NCI-H1436 (cell line): ENCODE data around the gene LRCOL1.
"Not testable (repeated sequence)": the region's sequence is repeated elsewhere in the genome, so short reads cannot be mapped to it uniquely, and the experiment has no call there.

Source experiments
- DNase-seq: peaks from one replicate; lab custom pipeline; 2025; lab: John Stamatoyannopoulos, UW

Gene LRCOL1

DNA sequence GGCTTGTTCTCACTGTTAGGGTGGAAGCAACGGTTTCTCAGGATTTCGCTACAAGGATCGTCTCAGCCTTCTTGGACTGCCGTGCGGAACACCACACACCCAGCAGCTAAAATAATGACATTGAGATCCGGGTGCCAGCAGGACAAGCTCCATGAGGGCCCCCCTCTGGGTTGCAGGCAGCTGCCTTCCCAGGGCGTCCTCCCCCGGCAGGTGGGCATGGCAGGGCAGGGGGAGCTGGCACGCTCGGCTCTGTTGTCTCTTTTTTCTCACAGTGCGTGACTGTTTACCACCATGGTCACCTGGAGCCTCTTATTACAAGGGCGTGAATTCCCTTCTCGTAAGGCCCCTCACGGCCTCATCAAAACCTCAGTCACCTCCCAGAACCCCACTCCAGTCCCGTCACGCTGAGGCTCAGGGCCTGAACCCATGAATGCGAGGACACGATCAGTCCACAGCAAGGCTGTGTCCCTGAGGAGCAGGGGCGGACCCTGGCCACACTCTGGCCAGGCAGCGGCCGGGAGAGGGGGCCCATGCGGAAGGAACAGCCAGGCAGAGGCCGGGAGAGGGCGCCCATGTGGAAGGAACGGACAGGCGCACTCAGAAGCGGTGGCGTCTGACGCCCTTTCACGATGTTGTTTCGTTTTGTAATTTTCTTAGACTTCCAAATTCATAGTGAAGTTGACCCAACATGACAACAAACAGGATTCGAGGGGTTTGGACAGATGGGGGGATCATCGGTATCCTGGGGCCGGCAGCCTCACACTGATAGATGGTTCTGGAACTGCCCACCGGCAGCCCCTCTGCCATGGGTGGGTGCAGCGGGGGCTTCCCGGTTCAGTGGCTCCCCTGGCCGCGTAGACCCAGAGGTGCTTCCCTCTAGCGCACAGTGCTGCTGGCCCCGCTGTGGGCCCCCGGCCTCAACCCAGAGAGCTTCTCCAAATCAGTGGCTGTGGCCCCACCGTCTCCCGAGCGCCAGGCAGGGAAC, 10.0 kb downstream of the LRCOL1 start:
- peak; percentile 45 for DNase-seq

DNA sequence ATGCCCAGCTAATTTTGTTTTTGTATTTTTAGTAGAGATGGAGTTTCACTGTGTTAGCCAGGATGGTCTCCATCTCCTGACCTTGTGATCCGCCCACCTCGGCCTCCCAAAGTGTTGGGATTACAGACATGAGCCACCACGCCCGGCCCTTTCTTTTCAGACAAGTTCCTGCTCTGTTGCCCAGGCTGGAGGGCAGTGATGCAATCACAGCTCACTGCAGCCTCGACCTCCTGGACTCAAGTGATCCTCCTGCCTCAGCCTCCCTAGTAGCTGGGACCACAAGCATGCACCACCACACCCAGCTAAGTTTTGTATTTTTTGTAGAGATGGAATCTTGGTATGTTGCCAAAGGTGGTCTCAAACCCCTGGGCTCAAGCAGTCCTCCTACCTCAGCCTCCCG, 10.9 kb downstream of the LRCOL1 start:
- DNase-seq = not testable (repeated sequence)

DNA sequence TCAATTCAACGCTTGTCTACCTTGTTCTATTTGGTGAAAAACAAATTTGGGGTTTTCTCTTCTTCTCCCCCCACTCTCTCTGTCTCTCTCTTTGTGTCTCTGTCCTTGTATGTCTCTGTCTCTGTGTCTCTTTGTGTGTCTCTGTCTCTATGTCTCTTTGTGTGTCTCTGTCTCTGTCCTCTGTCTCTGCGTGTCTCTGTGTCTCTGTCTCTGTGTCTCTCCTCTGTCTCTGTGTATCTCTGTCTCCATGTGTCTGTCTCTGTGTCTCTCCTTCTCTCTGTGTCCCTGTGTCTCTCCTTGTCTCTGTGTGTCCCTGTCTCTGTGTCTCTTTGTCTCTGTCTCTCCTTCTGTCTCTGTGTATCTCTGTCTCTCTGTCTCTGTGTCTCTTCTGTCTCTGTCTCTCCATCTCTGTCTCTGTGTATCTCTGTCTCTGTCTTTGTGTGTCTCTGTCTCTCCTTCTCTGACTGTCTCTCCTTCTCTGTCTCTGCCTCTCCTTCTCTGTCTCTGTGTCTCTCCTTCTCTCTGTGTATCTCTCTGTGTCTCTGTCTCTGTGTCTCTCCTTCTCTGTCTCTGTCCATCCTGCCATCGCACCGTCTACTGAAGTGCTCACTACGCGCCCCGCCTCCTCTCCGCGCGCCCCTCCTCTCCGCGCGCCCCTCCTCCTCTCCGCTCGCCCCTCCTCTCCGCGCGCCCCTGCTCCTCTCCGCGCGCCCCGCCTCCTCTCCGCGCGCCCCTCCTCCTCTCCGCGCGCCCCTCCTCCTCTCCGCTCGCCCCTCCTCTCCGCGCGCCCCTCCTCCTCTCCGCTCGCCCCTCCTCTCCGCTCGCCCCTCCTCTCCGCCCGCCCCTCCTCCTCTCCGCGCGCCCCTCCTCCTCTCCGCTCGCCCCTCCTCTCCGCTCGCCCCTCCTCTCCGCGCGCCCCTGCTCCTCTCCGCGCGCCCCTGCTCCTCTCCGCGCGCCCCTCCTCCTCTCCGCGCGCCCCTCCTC, 12.8 kb downstream of the LRCOL1 start:
- DNase-seq = peak; percentile 35

DNA sequence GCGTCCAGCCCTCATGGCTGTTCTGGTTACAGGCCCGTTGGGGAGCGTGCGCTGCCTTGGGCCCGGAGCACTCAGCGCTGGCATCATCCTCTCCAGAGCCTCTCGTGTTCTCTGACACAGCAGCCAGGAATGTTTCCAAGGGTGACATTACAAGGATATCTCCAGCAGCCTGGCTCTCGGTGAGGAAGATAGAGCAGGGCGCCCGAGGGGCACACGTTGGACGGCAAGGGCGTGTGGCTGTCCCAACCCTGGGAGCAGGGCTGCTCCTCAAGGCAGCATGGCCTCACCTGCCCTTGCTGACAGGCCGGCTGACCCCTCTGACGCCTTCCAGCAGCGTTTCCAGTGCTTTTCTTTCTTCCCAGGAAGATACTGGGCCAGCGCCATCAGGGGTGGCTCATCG, 14.4 kb downstream of the LRCOL1 start:
- DNase-seq = no peak

DNA sequence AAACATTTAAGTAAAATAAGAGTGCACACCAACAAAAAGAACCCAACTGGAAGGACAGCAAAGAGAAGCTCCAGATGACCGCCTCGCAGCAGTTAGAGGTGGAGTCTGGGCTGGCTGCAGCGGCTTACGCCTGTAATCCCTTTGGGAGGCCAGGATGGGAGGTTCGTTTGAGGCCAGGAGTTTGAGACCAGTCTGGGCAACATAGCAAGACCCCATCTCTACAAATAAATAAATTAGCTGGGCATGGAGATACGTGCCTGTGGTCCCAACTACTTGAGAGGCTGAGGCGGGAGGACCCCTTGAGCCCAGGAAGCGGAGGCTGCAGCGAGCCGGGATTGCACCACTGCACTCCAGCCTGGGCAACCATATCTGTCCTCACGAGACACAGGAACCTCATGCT, 15.2 kb downstream of the LRCOL1 start:
- no peak for DNase-seq

DNA sequence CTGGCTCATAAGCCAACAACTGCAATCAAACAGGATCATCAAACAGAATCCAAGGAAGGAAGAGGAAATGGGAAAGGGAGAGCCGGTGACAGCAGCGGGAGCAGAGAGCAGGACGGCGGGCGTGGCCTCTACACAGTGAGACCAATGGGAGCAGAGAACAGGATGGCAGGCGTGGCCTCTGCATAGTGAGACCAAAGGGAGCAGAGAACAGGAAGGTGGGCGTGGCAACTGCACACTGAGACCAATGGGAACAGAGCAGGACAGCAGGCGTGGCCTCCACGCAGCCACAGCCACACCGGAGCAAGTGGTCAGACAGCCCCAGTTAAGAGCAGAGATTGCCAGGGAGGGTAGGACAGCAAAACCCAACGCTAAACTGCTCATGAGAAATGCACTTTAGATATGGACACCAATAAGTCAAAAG, 16.4 kb downstream of the LRCOL1 start:
- DNase-seq = peak; percentile 97

DNA sequence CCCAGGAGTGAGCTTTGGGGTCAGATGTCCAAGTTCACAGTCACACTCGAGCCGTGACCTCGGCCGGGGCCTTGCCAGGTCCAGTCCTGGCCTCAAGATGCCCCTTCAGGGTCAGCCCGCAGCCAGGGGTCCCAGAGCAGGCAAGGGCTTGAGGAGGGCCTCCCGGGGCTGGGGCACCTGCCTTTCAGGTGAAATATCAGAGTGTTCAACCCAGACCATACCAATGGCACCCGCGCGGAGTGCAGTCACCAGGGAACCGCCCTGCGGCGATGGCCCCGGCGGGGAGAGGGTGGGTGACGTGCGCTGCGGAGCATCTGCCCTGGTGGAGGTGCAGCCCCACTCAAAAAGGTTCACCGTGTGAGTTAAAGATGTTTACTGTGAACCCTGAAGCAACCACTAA, 16.9 kb downstream of the LRCOL1 start:
- DNase-seq = no peak

DNA sequence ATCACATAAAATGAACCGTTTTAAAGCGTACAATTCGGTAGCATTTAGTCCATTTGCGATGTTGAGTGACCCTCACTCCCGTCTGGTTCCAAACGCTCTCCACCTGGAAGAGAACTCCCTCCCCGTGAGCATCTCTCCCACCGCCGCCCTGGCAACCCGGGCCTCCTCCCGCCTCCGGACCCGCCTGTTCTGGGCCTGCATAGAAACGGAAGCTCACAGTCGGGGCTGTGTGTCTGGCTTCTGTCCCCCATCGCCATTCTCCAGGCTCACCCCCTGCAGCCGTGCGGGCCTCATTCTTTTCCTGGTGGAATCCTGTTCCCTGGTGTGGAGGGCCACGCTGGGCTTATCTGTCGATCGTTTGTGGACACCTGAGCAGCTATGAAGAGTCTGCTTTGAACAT, 17.3 kb downstream of the LRCOL1 start:
- no peak for DNase-seq

DNA sequence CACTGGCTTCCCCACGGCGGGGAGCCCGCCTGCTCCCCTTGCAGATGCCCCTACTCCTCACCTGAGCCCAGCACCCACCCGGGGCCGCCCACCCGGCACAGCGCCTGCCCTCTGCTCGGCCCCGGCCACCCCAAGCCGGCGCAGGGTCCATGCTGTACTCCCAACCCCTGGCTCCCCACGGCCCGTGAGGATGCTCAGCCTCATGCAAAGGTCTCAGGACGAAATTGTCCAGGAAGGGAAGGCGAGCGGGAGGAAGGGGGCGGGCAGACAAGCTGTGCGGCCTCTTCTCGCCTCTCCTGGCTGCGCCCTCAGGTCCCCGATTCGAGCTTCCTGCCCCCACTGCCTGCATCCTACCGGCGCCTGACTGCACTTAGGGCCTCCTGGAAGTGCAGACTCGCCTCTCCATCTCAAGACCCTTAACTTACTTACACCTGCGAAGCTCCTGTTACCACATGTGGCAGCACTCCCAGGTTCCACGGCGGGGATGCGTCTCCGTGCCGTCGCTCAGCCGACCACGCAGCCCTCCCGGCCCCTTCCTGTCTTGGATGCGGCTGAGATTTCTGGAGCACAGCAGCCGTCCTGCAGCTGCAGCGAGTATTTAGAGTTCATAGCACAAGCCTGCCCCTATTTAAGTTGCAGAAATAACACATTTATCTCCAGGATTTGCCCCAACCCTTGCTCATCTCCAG, 18.0 kb downstream of the LRCOL1 start:
- no peak for DNase-seq

DNA sequence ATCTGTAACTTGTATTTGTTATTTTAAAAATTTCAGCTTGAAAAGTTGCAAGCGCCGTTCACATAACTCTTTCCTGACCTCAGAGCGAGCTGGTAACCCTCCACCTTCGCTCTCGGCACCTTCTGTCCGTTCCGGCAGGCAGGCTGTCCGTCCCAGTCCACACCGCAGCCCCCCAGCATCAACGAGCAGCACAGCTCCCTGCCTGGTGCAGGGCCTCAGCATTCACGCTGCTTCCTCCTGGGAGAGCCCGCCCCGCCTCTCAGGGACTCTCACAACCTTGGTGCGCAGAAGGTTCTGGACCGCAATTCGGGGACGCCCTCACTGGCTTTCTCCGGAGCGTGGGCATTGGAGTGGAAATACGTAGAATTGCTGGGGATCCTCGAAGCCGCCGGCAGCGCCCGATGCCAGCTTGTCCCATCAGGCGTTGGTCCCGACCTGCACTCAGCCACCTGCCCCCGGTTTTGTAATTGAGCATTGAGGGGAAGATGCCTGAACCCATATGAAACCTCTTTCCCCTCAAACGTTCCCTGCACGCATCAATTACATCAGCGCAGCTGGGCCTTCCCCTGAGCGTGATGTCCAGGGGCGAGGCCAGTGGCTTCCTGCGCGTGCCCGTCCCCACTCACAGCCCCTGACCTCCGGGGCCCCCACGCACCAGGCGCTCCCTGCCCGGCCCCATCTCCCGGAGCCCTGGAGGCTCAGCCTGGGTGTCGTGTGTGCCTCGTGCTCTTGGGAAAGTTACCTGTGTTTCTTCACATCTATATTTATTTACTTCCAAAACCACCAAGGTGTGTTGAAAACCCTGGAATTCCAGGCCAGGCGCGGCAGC, 19.1 kb downstream of the LRCOL1 start:
- no peak for DNase-seq

DNA sequence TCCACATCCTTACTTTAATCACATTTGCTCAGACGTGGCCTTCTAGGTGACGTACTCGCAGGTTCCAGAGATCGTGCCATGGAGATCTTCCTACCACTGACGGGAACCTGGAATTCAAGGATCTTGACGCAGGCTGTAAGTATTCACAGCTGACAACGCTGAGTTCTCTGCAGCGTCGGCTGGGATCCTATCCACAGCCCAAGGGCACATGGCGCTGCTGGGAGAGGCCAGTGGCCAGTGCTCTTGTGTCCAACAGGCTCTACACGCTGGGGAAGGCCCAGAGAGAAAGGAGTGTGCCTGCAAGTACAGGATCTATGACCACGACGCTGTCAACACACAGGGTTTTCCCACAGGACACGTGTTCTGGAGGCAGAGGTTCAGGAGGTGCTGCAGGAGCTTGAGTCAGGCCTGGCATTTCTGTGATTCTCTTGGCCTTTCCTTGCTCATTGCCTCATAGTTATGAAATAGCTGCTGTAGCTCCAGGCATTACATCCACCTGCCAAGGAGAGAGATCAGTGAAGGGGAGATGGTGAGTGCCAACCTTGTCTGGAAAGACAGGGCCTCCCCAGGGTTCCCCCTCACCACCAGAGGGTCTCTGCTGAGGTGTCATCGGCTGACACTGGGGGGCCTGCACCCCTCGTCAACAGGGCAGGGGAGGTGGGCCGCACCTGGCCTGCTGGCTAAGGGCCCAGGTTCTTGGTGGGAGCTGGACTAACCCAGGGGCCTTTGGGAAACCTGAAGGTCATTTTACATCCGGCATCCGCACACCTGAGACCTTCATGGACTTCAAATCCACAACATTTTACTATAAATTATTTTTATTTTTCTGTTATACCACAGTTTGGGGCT, 21.3 kb downstream of the LRCOL1 start:
- no peak for DNase-seq

DNA sequence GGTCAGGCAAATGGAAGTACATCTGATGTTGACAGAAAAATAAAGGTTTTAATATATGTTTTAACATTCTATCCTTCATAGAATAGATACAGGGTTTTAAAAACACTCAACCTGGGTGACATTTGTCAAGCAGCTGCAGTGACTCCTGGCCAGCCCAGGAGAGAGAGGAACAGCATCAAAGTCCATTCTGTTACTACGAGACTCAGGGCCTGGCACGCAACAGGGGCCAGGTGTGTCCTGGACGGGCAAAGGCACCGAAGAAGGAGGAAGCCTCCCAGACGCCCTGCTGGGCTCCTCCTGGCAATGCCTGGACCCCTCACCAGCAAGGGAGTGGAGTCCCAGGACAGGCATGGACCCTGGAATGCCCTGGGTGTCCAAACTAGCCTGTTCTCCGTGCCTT, 22.1 kb downstream of the LRCOL1 start:
- DNase-seq = no peak

DNA sequence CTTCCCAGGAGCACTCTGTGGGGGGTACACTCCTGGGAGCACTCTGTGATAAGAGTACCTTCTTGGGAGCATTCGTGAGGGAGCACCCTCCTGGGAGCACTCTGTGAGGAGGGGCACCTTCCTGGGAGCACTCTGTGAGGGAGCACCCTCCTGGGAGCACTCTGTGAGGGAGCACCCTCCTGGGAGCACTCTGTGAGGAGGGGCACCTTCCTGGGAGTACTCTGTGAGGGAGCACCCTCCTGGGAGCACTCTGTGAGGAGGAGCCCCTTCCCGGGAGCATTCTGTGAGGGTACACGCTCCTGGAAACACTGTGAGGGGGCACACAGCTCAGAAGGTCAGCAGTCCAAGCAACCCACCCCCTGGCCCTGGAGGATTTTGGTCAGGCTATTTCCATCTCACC, 22.6 kb downstream of the LRCOL1 start:
- DNase-seq = no peak

DNA sequence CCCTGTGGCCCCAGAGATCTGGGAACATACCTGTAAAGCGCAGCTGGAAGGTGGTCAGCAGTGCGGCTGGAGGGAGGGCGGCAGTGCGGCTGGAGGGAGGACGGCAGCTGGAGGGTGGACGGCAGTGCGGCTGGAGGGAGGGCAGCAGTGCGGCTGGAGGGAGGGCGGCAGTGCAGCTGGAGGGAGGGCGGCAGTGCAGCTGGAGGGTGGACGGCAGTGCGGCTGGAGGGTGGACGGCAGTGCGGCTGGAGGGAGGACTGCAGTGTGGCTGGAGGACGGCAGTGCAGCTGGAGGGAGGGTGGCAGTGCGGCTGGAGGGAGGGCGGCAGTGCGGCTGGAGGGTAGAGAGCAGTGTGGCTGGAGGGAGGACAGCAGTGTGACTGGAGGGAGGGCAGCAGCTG, 23.5 kb downstream of the LRCOL1 start:
- no peak for DNase-seq

DNA sequence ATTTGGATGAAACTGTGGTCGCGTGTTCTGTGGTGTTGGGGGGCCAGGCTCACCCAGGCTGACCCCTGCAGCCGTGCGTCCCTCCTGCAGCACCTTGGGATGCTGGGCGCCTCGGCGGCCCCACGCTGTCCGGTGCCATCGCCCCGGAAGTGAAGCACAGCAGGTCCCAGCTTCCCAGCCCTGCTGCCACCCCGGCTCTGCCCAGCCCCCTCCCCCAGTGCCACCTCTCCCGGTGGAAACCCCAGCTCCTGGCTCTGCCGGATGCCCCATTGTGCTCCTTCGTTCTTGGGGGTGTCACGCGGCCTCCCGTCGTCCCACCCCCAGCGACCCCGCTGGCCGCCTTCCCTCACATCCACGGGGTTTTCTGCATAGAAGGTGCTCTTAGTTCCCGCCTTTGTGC, 25.2 kb downstream of the LRCOL1 start:
- DNase-seq = no peak

DNA sequence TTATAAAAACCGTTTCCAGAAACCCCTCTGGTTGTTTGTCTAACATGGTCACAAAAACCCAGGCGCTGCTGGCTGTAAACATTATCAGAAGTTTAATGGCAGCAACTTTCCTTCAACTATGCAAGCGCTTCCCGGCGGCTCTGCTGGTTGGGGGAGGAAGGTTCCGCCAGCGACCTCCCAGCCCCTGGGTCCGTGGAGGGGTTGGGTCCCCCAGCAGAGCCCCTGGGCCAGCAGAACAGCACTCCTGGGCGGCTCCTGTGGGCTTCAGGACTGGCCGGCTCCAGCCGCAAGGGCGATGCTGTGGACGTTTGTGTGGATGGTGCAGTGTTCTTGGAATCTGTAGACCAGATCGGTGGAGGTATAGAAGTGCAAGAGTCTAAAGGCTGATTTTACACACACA, 26.0 kb downstream of the LRCOL1 start:
- DNase-seq = no peak

DNA sequence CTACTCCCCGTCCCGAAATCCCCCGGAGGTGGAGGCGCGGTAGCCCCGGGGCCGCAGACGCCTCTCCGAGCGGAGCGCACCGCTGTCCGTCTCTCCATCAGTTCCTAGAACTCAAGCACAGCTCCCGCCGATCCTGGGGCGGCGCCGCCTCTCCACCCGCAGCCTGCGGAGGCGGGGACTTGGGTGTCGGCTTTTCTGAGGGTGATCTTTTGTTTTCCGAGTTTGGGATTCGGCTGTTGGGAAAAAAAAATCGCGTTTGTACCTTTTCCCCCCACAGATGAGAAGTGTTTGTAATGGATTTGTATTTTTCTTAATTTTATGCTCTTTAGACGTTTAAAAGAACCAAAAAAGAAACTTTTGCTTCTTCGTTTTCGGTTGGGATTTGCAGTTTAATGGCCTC, 26.6 kb downstream of the LRCOL1 start:
- no peak for DNase-seq

DNA sequence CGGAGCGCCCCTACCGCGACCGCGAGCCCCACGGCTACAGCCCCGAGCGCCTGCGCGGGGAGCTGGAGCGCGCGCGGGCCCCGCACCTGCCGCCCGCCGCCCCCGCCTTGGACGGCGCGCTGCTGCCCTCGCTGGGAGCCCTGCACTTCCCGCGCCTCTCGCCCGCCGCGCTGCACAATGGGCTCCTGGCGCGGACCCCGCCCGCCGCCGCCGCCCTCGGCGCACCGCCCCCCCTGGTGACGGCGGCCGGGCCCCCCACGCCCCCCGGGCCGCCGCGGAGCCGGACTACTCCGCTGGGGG, 27.0 kb downstream of the LRCOL1 start:
- no peak for DNase-seq

DNA sequence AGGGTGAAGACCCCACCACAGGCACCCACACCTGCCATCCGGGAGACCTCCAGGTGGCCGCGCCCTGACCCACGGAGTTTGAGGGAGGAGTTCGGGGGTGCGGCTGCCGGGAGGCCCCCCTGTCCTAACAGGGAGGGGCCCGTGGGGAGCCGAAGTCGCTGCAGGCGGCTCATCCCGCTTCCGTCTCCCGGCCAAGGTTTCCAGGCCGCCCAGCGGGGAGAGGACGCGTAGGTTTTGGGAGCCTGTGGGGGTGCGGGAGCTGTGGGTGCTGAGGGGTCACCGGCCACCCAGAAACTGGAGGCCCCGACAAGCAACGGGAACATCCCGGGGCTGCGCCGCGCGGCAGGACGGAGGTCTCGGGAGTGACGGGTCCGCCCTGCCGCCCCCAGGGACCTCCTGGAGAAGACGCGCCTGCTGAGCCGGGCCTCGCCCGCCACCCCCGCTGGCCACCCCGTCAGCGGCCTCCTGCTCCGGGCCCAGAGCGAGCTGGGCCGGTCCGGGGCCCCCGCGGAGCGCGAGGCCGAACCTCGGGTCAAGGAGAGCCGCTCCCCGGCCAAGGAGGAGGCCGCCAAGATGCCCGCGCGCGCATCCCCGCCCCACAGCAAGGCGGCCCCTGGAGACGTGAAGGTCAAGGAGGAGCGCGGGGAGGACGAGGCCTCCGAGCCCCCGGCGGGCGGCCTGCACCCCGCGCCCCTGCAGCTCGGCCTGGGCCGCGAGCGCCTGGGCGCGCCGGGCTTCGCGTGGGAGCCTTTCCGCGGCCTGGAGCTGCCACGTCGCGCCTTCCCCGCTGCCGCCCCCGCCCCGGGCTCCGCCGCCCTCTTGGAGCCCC, 27.6 kb downstream of the LRCOL1 start:
- no peak for DNase-seq

DNA sequence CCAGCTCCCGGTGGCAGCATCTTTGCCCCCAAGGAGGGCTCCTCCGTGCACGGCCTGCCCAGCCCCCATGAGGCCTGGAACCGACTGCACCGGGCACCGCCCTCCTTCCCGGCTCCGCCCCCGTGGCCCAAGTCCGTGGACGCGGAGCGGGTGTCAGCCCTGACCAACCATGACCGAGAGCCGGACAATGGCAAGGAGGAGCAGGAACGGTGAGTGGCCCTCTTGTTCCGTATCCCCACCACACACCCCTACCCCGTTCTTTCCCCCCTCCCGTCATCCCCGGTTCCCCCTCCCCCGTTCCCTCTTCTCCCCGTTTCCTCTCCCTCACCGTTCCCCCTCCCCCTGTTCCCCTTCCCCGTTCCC, 28.3 kb downstream of the LRCOL1 start:
- DNase-seq = no peak
